ENCODE data around the gene SUSD3.

Gene SUSD3

DNA sequence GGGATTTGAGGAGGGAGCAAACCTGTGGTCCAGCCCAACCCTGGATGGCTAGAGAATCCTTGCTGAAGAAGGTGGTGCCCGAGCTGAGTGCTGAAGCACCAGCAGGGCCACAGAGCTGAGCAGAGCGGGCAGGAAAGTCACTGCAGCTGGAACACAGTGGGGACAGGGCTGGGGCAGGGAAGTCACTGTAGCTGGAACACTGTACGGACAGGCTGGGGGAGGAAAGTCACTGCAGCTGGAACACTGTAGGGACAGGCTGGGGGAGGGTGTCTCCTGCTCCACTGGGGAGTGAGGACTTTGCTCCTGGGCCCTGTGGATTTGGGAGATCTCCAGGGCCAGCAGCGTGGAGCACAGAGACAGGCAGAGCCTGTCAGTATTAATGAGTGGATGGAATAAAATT is 9.0 kb upstream of the SUSD3 start:
- no peak overlapping the region for H3K4me3 ChIP-seq (ENCODE audit: low read depth, low read length)
- ChIA-PET CTCF (no interaction called here), POLR2A (no interaction called here)
- TF ChIP-seq, protein P1, sequence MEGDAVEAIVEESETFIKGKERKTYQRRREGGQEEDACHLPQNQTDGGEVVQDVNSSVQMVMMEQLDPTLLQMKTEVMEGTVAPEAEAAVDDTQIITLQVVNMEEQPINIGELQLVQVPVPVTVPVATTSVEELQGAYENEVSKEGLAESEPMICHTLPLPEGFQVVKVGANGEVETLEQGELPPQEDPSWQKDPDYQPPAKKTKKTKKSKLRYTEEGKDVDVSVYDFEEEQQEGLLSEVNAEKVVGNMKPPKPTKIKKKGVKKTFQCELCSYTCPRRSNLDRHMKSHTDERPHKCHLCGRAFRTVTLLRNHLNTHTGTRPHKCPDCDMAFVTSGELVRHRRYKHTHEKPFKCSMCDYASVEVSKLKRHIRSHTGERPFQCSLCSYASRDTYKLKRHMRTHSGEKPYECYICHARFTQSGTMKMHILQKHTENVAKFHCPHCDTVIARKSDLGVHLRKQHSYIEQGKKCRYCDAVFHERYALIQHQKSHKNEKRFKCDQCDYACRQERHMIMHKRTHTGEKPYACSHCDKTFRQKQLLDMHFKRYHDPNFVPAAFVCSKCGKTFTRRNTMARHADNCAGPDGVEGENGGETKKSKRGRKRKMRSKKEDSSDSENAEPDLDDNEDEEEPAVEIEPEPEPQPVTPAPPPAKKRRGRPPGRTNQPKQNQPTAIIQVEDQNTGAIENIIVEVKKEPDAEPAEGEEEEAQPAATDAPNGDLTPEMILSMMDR (IDR thresholded peaks at IDR 0.05; ENCODE audit: insufficient read depth, low read length, missing control alignments), result no peak
- no peak for DNase-seq (ENCODE audit: low read depth, low spot score)

DNA sequence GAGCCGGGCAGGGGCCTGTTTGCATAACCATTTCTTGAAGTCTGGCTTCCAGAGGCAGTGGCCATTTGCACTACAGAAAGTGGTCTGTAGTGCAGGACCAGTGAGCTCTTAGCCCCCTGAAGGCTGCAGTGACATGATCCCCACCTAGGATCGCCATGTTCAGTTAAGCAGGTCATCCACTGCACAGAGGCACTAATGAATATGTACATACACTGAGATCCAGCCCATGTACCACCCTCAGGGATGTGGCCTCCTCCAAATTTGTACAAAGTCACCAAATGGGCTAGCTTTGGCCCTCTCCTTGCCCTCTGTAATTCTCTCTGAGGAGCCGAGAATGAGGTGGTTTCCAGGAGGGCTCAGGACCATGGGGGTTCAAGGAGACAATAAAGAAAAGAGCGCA is 8.3 kb upstream of the SUSD3 start:
- POLR2A ChIA-PET, result no interaction called here
- no peak overlapping the region for H3K4me3 ChIP-seq (ENCODE audit: low read depth, low read length)
- CTCF ChIA-PET, result no interaction called here
- no peak for DNase-seq (ENCODE audit: low read depth, low spot score)
- TF ChIP-seq, protein P1 (IDR thresholded peaks at IDR 0.05; ENCODE audit: insufficient read depth, low read length, missing control alignments), result no peak

DNA sequence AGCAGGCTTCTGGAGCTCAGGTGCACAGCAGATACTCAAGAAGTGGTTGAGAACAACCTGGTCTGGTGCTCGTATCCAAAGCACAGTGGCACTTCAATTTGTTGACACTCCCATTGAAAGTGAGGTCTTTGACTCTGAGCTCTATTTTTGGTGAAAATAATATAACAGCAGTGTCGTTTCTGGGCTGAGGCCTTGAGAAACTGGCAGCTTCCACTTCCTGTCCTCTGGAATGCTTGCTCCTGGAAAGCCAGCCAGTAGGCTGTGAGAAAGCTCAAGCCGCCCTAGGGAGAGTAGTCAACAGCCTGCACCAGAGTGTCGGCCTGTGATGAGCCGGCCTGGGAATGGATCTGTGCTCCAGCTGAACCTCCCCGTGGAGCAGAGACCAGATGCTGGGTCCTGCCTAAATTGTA is 6.8 kb upstream of the SUSD3 start:
- CTCF ChIA-PET, result interaction anchor here (1.2 kb wide), 1 partner anchor 57 kb away, joined by 3 read pairs; no protein-coding TSS in a partner anchor
- DNase-seq (ENCODE audit: low read depth, low spot score), result peak; percentile 9
- POLR2A ChIA-PET, result no interaction called here

DNA sequence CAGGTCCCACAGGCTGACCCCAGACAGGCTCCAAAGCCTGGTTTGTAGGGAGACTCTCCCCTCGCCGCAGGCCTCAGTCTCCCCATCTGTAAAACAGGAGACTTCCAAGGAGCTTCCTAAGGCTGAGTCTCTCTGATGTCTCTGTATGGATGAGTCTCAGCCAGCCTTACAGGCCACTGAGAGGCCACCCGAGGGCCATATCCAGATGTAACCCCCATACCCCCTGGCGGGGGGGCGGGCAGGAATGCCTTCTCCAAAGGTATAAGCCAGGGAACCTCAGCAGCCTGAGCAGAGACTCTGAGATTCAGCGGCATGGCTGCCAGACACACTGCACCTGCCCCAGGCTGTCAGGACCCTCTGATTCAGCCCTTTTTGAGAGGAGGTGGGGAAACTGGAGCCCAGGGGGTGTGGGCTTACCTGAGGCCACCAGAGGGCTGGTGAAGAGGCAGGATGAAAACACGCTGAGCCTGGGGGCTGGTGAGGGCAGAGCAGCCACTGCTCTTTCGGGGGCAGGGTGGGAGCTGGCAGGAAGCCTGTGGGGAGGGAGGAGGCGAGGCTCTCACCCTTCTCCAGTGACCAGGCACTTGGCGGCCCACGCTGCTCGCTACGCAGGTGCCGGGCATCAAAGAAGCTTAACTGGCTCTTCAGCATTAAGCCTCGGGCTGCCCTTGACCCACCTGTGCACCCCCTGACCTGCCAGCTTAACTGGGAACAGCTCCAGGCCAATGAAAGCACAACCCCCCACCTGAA is 5.5 kb upstream of the SUSD3 start:
- DNase-seq (ENCODE audit: low read depth, low spot score), result no peak
- POLR2A ChIA-PET, result no interaction called here
- TF ChIP-seq, protein P1 (IDR thresholded peaks at IDR 0.05; ENCODE audit: insufficient read depth, low read length, missing control alignments), result no peak
- CTCF ChIA-PET, result interaction anchor here (1.5 kb wide), 1 partner anchor 49 kb away, joined by 6 read pairs; no protein-coding TSS in a partner anchor
- no peak overlapping the region for H3K4me3 ChIP-seq (ENCODE audit: low read depth, low read length)

More for the DNA sequence above, 6.8 kb upstream of the SUSD3 start:
- TF ChIP-seq, protein P1 (IDR thresholded peaks at IDR 0.05; ENCODE audit: insufficient read depth, low read length, missing control alignments), result no peak
- no peak overlapping the region for H3K4me3 ChIP-seq (ENCODE audit: low read depth, low read length)

DNA sequence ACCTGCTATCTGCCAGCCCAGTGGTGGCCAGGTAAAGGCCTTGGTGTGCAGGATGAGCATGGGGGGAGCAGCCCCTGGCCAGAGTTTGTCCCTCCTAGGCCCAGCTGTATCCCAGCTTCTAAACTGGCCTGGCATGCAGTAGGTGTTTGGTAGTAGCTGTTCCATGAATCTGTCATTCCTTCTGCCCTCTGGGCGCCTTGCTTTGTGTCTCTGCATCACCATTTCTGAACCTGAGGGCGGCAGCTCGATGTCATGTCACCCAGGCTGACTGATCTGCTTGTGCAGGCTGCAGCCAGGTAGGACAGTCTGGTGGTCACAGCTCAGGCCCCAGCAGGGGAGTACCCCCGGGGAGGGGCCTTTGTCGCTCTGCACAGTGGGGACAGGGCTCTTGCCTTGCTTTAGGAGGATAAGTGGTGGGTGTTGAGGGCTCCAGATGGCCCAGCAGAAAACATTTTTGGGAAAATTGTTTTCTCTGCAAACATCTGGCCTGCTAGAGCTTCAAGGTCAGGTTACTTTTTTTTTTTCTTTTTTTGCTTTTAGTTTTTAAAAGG is 4.6 kb upstream of the SUSD3 start:
- CTCF ChIA-PET, result interaction anchor here (1.5 kb wide), 1 partner anchor 50 kb away, joined by 6 read pairs; no protein-coding TSS in a partner anchor

More for the DNA sequence above, 4.6 kb upstream of the SUSD3 start:
- no peak overlapping the region for H3K4me3 ChIP-seq (ENCODE audit: low read depth, low read length)
- POLR2A ChIA-PET, result no interaction called here
- TF ChIP-seq, protein P1 (IDR thresholded peaks at IDR 0.05; ENCODE audit: insufficient read depth, low read length, missing control alignments), result no peak
- DNase-seq (ENCODE audit: low read depth, low spot score), result no peak

All from AG04449 (cell line).